HG03025 (cell line): ENCODE results near the gene LUZP1.
"Not testable (repeated sequence)": the region's sequence is repeated elsewhere in the genome, so short reads cannot be mapped to it uniquely, and the experiment has no call there.

Experiments used
- ATAC-seq: cut with Tn5 transposase; IDR thresholded peaks from one replicate; pipeline ENCODE4 v1.9.1; 2021; ENCODE audit warnings: mild to moderate bottlenecking, moderate library complexity; ENCODE audit not compliant: unreplicated experiment, low FRiP score

LUZP1 gene

DNA sequence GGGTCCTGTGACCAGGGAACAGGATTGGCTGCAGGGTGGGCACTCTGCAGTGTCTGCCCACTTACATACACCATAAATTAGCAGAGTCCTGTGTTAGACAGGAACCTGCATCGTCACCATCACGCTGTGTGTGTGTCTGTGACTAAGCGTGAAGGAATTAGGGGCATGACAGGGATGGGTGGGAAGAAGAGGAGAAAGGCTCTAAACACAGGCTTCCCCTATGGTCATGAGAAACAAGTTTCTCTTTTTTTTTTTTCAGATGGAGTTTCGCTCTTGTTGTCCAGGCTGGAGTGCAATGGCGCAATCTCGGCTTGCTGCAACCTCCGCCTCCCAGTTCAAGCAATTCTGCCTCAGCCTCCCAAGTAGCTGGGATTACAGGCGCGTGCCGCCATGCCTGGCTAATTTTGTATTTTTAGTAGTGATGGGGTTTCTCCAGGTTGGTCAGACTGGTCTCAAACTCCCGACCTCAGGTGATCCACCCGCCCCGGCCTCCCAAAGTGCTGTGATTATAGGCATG is 20.3 kb upstream of the LUZP1 start:
- ATAC-seq: not testable (repeated sequence)

DNA sequence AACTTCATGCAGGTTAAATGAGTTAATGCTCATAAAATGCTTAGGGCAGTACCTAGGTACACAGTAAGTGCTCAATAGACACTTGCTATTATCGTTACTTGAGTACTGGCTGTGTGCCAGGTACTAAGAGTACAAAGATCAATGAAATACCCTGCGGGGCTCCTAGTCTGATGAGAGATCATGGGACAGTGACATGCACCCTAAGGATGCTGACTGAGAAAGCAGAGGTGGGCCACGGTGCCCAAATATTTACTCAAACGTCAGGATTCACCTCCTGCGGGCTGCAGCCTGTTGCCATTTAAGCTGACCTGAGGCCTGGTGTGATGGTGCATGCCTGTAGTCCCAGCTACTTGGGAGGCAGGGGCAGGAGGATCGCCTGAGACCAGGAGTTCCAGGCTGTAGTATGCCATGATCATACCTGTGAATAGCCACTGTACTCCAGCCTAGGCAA is 19.8 kb upstream of the LUZP1 start:
- no peak for ATAC-seq

DNA sequence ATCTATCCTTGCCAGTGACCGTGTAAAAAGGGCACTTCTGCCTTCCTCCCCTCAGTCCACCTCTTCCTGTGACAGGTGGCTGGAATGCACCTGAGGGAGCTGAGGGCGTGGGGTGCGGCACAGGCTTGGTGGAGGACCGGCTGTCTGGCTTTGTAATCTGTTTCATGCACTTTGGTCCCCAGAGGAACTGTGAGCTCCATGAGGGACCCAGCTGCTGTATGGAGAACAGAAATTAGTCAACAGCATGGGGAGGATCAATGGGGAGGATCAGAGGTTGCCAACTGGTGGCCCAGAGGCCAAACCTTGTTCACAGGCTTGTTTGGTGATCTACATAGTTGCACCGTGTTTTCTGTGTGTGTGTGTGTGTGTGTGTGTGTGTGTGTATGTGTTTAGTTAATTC is 19.0 kb upstream of the LUZP1 start:
- no peak for ATAC-seq

DNA sequence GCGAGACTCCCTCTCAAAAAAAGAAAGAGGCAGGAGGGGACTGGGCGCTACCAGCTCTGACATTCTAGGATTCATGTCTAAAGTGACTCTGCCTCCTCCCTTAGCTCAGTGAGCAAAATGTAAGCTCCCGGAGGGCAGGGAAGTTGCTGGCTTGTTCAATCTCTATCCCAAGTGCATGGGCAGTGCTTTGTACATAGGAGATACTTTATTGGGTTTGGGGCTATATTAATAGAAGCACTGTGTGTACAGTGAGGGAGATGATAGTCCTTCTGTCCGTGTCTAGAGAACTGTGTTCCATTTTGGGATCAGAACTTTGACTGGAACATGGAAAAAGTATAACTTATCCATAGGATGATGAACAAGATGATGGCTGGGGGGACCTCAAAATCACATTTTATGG is 16.7 kb upstream of the LUZP1 start:
- ATAC-seq: no peak

DNA sequence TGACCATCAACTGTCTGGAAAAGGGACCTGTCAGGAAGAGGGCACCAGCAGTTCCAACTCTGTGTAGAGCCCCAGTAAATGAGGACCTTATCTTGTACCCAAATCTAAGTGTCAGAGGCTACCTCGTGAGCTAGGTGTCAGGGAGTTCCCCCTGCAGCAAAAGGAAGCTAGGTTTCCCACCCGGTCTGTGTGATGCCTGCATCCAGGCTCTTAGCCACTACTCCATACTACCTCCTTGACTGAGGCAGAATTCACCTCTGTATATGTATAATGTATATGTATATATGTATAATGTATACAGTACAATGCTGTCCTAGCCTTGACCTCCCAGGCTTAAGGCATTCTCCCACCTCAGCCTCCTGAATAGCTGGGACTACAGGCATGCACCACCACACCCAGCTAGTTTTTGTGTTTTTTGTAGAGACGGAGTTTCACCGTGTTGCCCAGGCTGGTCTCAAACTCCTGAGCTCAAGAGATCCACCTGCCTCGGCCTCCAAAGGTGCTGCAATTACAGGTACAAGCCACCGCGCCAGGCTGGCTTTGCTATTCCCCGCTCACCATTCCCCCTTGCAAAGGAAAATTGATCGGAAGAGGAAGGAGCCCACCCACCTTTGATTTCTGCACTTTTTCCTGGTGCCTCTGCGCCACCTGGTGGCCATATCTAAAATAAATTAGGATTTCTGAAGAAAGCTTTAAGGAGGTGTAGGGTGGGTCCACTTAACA is 15.7 kb upstream of the LUZP1 start:
- no peak for ATAC-seq

DNA sequence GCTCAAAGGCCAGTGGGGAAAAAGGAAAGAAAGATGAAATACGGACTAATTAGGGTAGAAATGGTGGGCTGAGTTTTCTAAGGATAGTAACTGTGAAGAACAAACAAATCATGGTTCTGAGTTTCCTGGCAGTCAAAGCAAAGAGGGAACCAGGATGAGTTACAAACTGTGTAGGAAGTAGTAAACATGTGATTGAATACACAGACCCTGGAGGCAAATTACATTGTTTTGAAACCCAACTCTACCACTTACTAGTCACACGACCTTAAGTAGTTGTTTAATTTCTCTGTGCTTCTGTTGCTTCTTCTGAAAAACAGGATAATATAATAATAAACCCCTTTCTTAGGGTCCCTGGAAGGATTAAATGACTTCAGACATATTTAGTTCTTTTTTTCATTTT is 11.2 kb upstream of the LUZP1 start:
- ATAC-seq: no peak

DNA sequence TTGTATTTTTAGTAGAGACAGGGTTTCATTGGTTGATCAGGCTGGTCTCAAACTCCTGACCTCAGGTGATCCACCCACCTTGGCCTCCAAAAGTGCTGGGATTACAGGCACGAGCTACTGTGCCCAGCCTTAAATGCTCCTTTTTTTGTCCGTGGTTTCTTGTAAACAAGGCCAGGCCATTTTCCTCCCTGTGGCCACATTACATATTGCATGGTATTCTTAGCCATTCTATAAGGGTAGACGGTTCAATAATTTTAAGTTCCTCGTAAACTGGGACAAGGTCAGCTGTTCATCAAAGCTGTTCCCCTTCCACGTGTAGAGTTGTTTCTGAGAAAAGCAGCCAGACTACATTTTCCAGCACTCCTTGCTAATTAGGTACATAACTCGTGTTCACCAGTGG is 10.3 kb upstream of the LUZP1 start:
- ATAC-seq: no peak

DNA sequence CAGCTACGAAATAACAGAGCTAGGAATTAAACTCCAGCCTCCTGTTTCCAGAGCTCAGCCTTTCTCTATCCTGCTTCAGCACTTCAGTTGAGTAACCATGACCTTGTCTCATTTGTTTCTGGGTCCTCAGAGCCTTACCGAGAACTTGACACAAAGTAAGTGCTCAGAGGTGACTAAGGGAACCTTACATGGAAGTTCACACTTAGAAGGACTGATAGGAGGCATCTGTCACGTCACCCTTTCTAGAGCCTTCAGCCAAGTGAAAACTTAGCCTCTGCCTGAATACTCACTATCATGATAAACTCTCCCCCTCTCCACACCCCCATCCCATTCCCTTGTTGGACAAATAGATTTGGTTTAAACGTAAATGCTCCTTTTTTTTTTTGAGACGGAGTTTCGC is 9.8 kb upstream of the LUZP1 start:
- ATAC-seq: no peak

DNA sequence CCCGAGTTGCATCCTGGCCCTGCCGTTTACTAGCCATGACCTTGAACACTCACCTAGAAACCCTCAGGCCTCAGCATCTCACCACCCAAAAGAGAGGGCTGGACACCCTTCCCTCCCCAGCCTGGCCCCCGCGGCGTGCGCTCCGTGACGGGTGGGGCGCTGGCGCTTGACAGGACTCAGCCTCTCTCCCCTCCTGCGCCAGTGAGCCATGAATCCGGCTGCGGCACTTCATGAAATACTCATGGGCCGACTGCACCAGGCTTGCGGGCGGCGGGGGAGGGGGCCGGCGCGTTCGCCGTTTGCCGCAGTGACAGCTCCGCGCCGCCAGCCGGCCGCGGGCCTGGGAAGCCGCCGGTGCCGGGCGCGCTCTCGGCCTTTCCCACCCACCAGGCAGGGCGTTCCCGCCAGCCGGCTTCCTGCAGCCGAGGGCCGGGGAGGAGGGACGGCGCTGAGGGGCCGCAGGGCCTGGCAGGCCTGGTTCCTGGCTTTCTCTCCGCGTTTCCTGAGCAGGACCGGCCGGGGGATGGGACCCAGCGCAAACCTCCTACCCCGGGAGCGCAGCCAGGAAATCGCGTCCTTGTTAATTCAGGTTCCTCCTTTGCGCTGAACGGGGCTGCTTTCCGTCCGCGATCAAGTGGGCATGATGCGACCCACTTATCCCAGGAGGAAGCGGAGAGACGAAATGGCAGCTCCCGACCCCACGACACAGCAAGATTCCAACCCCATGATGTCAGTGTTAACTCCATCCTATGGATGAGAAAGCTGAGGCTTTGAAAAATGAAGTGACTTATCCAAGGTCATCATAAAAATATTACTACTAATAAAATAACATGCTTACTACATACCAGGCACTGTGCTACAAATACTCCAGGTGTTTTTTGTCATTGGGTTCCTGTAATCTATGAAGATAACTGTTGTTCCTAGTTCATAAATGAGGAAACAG is 9.1 kb upstream of the LUZP1 start:
- no peak for ATAC-seq

DNA sequence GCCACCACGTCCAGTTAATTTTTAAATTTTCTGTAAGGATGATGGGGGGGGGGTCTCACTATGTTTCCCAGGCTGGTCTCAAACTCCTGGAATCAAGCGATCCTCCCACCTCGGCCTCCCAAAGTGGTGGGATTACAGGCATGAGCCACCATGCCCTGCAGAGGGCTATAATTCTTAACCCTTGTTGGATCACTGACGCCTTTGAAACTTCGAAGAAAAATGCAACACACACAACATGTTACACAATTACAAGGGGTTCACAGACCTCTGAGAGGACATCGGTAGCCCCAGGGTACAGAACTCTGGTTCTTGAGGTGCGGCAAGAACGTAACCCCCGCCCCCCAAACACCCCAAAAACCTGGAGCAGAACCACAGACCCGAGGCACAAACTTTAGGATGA is 8.4 kb upstream of the LUZP1 start:
- no peak for ATAC-seq

DNA sequence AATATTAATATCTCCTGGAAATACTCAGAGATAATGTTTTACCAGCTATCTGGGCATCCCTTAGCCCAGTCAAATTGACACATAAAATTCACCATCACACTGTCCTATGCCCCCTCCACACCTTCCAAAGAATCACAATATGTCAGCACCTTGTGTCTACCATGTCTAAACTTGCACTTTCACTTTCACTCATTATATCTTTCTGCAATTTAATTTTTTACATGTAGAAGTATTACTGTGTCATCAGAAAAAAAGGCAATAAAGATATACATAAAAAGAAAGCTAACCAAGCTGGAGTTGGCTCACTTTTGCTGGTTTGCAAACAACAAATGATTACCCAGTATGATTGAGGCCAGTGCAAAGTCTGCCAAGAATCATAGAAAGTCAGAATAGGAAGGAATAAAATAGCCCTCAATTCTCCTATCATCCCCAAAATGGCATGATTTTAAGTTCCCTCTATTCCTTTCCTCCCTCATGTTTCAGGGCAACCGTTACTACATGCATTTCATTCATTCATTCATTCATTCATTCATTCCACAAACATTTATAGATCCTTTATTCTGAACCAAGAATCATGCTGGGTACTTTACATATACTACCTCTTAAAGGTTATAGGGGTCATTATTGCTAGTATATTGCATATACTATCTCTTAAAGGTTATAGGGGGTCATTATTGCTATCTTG is 5.9 kb upstream of the LUZP1 start:
- no peak for ATAC-seq

DNA sequence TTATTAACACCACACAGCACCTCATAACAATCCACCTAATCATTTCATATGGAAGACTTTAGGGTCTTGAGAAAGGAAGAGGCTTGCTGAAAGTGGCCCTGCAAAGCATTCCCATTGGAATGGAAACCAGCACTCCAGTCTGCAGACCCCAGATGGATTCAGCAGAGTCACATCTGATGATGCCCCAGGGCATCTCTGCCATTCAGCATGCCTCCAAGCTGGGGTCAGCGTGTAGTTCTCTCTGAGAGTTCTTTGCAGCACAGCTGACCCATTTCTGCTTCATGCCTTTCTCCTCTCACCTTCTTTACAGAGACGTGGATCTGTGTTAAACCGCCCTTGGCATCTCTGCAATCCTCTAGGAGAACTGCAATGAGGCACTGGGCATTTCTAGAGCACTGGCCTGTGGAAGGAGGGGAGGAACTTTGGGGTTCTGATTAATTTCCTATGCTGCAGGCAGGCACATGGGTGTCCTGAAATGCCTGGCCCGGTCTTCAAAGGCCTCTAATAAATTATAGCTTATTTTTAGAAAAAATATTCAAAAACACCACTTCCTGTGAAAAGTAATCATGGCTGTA is 2.6 kb upstream of the LUZP1 start:
- no peak for ATAC-seq

DNA sequence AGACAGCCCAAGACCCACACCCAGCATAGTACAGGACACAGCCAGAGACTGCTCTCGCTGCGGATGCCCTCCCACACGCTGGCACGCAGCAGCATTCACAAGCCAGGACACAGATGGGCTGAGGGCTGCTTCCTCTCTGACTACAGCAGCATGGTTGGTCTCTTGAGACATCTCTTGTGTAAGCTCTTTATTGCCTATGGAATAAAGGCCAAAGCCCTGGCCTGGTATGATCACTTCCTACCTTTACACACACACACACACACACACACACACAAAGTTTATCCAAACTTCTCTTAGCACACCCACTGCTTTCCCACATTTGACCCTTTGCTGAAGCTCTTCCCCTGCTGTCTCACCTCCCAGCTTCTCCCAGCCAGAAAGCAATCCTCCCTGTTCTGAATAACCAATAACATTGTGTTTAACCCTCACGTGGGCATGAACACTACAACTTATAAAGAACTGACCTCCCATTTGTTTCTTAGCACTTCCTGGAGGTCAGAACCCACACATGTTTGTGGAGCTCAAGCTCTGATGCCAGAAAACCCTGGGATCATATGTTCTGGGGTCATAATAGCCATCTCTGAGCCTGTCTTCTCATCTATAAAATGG is 1.2 kb upstream of the LUZP1 start:
- ATAC-seq: no peak

DNA sequence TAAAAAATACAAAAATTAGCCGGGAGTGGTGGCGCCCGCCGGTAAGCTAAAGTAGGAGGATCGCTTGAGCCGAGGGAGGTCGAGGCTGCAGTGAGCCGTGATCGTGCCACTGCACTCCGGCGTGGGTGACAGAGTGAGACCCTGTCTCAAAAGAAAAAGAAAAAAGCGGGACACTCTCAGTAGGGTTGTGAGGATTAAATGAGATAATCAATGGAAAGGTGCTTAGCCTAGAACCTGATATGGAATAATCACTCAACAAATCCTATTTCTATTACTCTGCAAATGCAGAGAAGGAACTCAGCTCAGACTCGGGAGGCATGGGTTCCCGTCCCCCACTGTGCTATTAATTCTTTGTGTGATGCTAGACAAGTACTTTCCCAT is 529 bp upstream of the LUZP1 start:
- ATAC-seq: no peak

DNA sequence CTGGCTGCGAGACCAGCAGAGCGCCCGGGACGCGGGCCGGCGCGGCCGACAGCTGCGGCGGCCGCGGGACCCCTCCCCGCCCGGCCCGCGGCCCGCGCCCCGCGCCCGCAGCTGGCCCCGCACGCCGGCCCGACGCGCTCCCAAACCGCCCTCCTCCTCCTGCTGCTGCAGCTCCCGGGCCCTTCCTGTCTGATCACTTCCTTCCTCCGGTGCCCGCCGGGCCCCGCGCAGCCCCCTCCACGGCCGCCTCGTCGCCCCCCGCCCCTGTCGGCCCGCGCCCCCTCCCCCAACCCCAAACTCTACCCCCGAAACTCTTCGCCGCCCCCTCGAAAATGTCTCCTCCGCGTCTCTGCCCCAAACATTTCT is 594 bp downstream of the LUZP1 start:
- ATAC-seq: no peak

DNA sequence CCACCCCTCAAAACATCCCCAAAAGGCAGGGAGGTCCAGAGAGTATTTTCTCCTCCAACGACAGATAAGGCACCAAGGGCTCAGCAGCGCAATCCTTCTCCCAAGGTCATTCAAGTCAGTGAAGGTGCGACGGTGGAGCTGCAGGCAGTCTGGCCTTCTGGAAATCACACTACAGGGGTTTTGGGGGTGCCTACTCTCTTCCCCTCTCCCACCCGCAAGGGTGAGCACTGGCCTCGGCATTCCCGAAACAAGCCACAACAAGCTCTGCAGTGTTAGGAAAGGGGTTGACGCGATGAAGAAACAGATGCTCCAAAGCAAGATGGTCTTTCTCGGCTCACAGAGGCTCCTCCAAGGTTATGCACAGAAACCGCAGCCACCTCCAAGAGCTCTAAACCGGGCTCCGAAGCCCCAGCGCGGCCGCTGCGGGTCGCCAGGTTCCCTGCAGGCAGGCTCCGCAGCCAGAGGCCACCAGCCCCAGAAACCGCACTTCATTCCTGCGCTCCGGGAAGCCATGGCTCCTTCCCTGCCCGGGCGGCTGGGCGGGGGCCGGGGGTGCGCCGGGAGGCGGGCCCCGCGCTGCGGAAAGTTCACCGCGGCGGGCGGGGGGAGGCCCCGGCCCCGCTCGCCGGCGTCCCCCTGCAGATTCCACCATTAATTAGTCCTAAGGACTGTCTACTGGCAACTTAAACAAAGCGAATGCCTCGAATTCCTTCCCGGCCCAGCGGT is 1.1 kb downstream of the LUZP1 start:
- no peak for ATAC-seq

DNA sequence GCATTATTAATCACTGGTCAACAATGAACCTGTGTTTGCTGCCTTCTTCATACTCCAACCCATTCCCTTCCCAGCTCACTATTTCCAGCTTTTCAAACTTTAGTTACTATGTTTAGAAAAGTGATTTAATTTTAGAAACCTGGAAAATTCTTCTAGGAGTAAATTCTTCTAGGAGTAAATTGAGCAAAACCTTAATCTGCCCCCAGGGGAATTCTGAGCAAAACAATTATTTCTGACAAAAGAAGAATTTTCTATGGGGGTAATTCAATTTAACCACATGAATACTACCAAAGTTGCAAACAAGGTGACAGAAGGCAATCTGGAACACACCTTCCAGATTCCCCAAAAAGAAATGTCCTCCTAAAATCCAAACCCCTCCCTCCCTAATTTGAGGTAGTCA is 1.8 kb downstream of the LUZP1 start:
- ATAC-seq: no peak

DNA sequence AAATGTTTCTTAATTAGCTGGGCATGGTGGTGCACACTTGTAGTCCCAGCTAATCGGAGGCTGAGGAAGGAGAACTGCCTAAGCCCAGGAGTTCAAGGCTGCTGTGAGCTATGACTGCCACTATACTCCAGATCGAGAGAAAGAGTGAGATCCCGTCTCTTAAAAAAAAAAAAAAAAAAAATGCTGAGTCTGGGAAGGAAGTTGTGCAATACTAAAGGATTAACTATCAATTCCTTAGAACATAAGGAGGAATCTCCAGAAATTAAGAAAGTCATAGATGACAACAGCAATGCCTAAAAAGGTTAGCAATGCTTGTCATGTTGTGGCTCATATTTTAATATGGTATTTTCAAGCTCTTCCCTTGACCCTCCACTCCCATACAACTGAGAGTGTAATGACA is 5.3 kb downstream of the LUZP1 start:
- ATAC-seq: no peak

DNA sequence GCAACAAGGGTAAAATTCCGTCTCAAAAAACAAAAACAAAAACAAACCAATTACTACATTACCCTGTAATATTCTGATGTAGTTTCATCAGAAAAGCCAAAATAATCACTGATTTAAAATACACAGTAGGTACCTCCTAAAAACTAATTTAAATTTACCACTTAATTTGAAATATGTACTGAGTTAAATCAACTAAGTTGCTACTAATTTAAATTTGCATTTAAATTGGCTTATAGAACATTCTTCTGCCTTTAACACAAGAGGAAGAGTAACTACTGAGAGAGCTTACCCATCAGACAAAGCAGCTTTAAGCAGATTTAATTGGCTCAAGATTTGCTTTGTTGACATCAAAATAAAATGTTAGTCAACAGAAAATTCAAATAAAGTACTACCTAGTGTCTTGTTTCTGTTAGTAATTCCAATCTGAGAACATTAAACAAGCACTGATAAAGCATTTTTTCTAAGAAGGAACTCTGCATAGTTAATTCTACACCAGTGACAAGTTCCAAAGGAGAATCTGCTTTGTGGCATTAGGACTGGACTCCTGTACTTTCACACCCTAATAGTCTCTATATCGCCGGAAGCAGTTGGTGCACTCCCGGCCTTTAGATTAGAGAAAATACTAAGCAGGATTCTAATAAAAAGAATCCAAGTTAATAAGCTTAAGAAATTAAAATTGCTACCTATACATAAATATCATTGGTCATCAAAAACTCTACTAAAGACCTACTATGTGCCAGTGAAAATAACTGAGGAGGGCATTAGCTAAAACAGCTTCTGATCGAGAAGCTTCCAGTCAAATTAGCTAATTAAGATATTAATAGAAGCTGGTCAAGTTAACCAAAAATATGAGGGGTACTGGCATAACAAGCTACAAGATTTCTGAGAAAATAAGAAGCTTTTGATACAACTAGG is 8.4 kb downstream of the LUZP1 start:
- ATAC-seq: no peak
